Loucy (cell line): ENCODE data around the gene SMURF1.

Experiments used
- EZH2phosphoT487 ChIP-seq: fragments of 200-600 bp; IDR thresholded peaks from 2 replicates; pipeline ENCODE4 v1.6.1; 2018; ENCODE audit warnings: antibody characterized with exemption, mild to moderate bottlenecking, moderate library complexity, borderline replicate concordance
- TF ChIP-seq, protein P1 (sequence below): fragments of 200-600 bp; sonication (generic); conservative IDR thresholded peaks from 2 replicates; pipeline ENCODE4 v1.5.1; 2014; ENCODE audit warnings: mild to moderate bottlenecking, antibody characterized with exemption, low read length

DNA sequence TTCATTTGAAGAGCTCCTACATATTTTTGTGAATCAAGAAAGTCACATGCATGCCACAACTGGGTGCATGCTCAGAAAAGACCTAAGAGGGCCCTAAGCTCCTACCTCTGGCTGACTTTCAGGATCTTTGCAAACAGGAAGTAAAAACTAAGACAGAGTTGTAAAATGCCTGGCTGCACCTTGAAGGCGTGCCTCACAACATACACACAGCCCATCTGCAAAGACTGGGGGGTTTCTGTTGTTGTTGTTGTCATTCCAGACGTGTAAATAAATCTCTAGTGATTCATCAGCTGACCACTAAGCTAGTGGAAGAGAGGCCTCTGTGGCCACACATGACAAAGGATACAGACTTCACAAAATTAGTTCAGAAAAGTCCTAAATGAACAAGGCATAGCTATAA lies 31.8 kb downstream of the SMURF1 start:
- TF ChIP-seq, protein P1, sequence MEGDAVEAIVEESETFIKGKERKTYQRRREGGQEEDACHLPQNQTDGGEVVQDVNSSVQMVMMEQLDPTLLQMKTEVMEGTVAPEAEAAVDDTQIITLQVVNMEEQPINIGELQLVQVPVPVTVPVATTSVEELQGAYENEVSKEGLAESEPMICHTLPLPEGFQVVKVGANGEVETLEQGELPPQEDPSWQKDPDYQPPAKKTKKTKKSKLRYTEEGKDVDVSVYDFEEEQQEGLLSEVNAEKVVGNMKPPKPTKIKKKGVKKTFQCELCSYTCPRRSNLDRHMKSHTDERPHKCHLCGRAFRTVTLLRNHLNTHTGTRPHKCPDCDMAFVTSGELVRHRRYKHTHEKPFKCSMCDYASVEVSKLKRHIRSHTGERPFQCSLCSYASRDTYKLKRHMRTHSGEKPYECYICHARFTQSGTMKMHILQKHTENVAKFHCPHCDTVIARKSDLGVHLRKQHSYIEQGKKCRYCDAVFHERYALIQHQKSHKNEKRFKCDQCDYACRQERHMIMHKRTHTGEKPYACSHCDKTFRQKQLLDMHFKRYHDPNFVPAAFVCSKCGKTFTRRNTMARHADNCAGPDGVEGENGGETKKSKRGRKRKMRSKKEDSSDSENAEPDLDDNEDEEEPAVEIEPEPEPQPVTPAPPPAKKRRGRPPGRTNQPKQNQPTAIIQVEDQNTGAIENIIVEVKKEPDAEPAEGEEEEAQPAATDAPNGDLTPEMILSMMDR = no peak
- TF ChIP-seq EZH2phosphoT487 = no peak
